ENCODE data around the gene SLC6A17. TPM values are rescaled to one million over a fixed set of nuclear protein-coding genes. Genes with fewer than 3 reads are reported as not detected.
A peak's percentile ranks its signal among the peaks of the same experiment; 100 is the strongest.

Gene SLC6A17
- total RNA-seq, 1 donor from 2014 or later, result 0.52 TPM

- Histone ChIP-seq H3K9me3 (ENCODE audit: control insufficient read depth in 3 of 3, low read length in 3 of 3) (no peaks in the 10 kb centered on the region), H3K4me1 (ENCODE audit: control insufficient read depth in 3 of 3, insufficient read depth in 3 of 3, low read length in 3 of 3) (peaks cover 0 to 4% (median 2%) of the 10 kb centered on the region in 3 donors), H3K27me3 (ENCODE audit: control insufficient read depth in 3 of 3, insufficient read depth in 3 of 3, low read length in 3 of 3) (no peaks in the 10 kb centered on the region), H3K36me3 (ENCODE audit: control insufficient read depth in 3 of 3, insufficient read depth in 3 of 3, low read length in 3 of 3) (no peaks in the 10 kb centered on the region), H3K4me3 (ENCODE audit: low read length in 3 of 3) (no peak overlapping the region), H3K9ac (ENCODE audit: low read depth in 1 of 3, low read length in 3 of 3) (peak overlapping the region in 1 of 3 donors; percentile 16), H3K27ac (ENCODE audit: low read depth, low read length) (no peak overlapping the region)
These were observed 48.5 kb downstream of the SLC6A17 start for GRCh38 chr1:110198746-110199145.

GRCh38 chr1:110200190-110200589 lies 49.9 kb downstream of the SLC6A17 start:
- H3K9ac ChIP-seq (ENCODE audit: low read depth in 1 of 3, low read length in 3 of 3), result no peak overlapping the region
- H3K9me3 ChIP-seq (ENCODE audit: control insufficient read depth in 3 of 3, low read length in 3 of 3), result no peaks in the 10 kb centered on the region
- no peaks in the 10 kb centered on the region for H3K27me3 ChIP-seq (ENCODE audit: control insufficient read depth in 3 of 3, insufficient read depth in 3 of 3, low read length in 3 of 3)
- no peaks in the 10 kb centered on the region for H3K36me3 ChIP-seq (ENCODE audit: control insufficient read depth in 3 of 3, insufficient read depth in 3 of 3, low read length in 3 of 3)
- H3K4me1 ChIP-seq (ENCODE audit: control insufficient read depth in 3 of 3, insufficient read depth in 3 of 3, low read length in 3 of 3), result peaks cover 0 to 4% (median 2%) of the 10 kb centered on the region in 3 donors
- no peak overlapping the region for H3K4me3 ChIP-seq (ENCODE audit: low read length in 3 of 3)
- H3K27ac ChIP-seq (ENCODE audit: low read depth, low read length), result no peak overlapping the region

GRCh38 chr1:110200666-110201065 lies 50.4 kb downstream of the SLC6A17 start:
- Histone ChIP-seq H3K4me3 (ENCODE audit: low read length in 3 of 3) (no peak overlapping the region), H3K9ac (ENCODE audit: low read depth in 1 of 3, low read length in 3 of 3) (no peak overlapping the region), H3K4me1 (ENCODE audit: control insufficient read depth in 3 of 3, insufficient read depth in 3 of 3, low read length in 3 of 3) (peaks cover 0 to 4% (median 2%) of the 10 kb centered on the region in 3 donors), H3K36me3 (ENCODE audit: control insufficient read depth in 3 of 3, insufficient read depth in 3 of 3, low read length in 3 of 3) (no peaks in the 10 kb centered on the region), H3K27me3 (ENCODE audit: control insufficient read depth in 3 of 3, insufficient read depth in 3 of 3, low read length in 3 of 3) (no peaks in the 10 kb centered on the region), H3K9me3 (ENCODE audit: control insufficient read depth in 3 of 3, low read length in 3 of 3) (no peaks in the 10 kb centered on the region), H3K27ac (ENCODE audit: low read depth, low read length) (no peak overlapping the region)

- no peak overlapping the region for H3K27ac ChIP-seq (ENCODE audit: low read depth, low read length)
- no peaks in the 10 kb centered on the region for H3K36me3 ChIP-seq (ENCODE audit: control insufficient read depth in 3 of 3, insufficient read depth in 3 of 3, low read length in 3 of 3)
- no peaks in the 10 kb centered on the region for H3K9me3 ChIP-seq (ENCODE audit: control insufficient read depth in 3 of 3, low read length in 3 of 3)
- H3K4me3 ChIP-seq (ENCODE audit: low read length in 3 of 3), result no peak overlapping the region
- peaks cover 0 to 4% (median 2%) of the 10 kb centered on the region in 3 donors for H3K4me1 ChIP-seq (ENCODE audit: control insufficient read depth in 3 of 3, insufficient read depth in 3 of 3, low read length in 3 of 3)
- no peaks in the 10 kb centered on the region for H3K27me3 ChIP-seq (ENCODE audit: control insufficient read depth in 3 of 3, insufficient read depth in 3 of 3, low read length in 3 of 3)
- no peak overlapping the region for H3K9ac ChIP-seq (ENCODE audit: low read depth in 1 of 3, low read length in 3 of 3)
These were observed 51.0 kb downstream of the SLC6A17 start for GRCh38 chr1:110201157-110201825.

- H3K4me3 ChIP-seq (ENCODE audit: low read length in 3 of 3), result no peak overlapping the region
- H3K36me3 ChIP-seq (ENCODE audit: control insufficient read depth in 3 of 3, insufficient read depth in 3 of 3, low read length in 3 of 3), result no peaks in the 10 kb centered on the region
- no peaks in the 10 kb centered on the region for H3K27me3 ChIP-seq (ENCODE audit: control insufficient read depth in 3 of 3, insufficient read depth in 3 of 3, low read length in 3 of 3)
- H3K9me3 ChIP-seq (ENCODE audit: control insufficient read depth in 3 of 3, low read length in 3 of 3), result no peaks in the 10 kb centered on the region
- no peak overlapping the region for H3K27ac ChIP-seq (ENCODE audit: low read depth, low read length)
- peak overlapping the region in 1 of 3 donors; percentile 16 for H3K9ac ChIP-seq (ENCODE audit: low read depth in 1 of 3, low read length in 3 of 3)
- H3K4me1 ChIP-seq (ENCODE audit: control insufficient read depth in 3 of 3, insufficient read depth in 3 of 3, low read length in 3 of 3), result peaks cover 0 to 8% (median 3%) of the 10 kb centered on the region in 3 donors
These were observed 52.8 kb downstream of the SLC6A17 start for GRCh38 chr1:110203021-110203661.

- Histone ChIP-seq H3K4me1 (ENCODE audit: control insufficient read depth in 3 of 3, insufficient read depth in 3 of 3, low read length in 3 of 3) (peaks cover 3 to 15% (median 12%) of the 10 kb centered on the region in 3 donors), H3K4me3 (ENCODE audit: low read length in 3 of 3) (no peak overlapping the region), H3K36me3 (ENCODE audit: control insufficient read depth in 3 of 3, insufficient read depth in 3 of 3, low read length in 3 of 3) (no peaks in the 10 kb centered on the region), H3K27me3 (ENCODE audit: control insufficient read depth in 3 of 3, insufficient read depth in 3 of 3, low read length in 3 of 3) (no peaks in the 10 kb centered on the region), H3K27ac (ENCODE audit: low read depth, low read length) (no peak overlapping the region), H3K9ac (ENCODE audit: low read depth in 1 of 3, low read length in 3 of 3) (no peak overlapping the region), H3K9me3 (ENCODE audit: control insufficient read depth in 3 of 3, low read length in 3 of 3) (no peaks in the 10 kb centered on the region)
These were observed 54.9 kb downstream of the SLC6A17 start for GRCh38 chr1:110205156-110205555.

GRCh38 chr1:110205591-110206155 lies 55.4 kb downstream of the SLC6A17 start:
- H3K4me3 ChIP-seq (ENCODE audit: low read length in 3 of 3), result no peak overlapping the region
- H3K27ac ChIP-seq (ENCODE audit: low read depth, low read length), result no peak overlapping the region
- no peaks in the 10 kb centered on the region for H3K9me3 ChIP-seq (ENCODE audit: control insufficient read depth in 3 of 3, low read length in 3 of 3)
- H3K4me1 ChIP-seq (ENCODE audit: control insufficient read depth in 3 of 3, insufficient read depth in 3 of 3, low read length in 3 of 3), result peaks cover 3 to 15% (median 12%) of the 10 kb centered on the region in 3 donors
- H3K27me3 ChIP-seq (ENCODE audit: control insufficient read depth in 3 of 3, insufficient read depth in 3 of 3, low read length in 3 of 3), result no peaks in the 10 kb centered on the region
- no peak overlapping the region for H3K9ac ChIP-seq (ENCODE audit: low read depth in 1 of 3, low read length in 3 of 3)
- no peaks in the 10 kb centered on the region for H3K36me3 ChIP-seq (ENCODE audit: control insufficient read depth in 3 of 3, insufficient read depth in 3 of 3, low read length in 3 of 3)

- no peak overlapping the region for H3K9ac ChIP-seq (ENCODE audit: low read depth in 1 of 3, low read length in 3 of 3)
- H3K4me1 ChIP-seq (ENCODE audit: control insufficient read depth in 3 of 3, insufficient read depth in 3 of 3, low read length in 3 of 3), result peaks cover 7 to 20% (median 18%) of the 10 kb centered on the region in 3 donors
- no peaks in the 10 kb centered on the region for H3K9me3 ChIP-seq (ENCODE audit: control insufficient read depth in 3 of 3, low read length in 3 of 3)
- no peaks in the 10 kb centered on the region for H3K36me3 ChIP-seq (ENCODE audit: control insufficient read depth in 3 of 3, insufficient read depth in 3 of 3, low read length in 3 of 3)
- H3K27ac ChIP-seq (ENCODE audit: low read depth, low read length), result no peak overlapping the region
- no peak overlapping the region for H3K4me3 ChIP-seq (ENCODE audit: low read length in 3 of 3)
- peaks cover 0 to 6% (median 0%) of the 10 kb centered on the region in 3 donors for H3K27me3 ChIP-seq (ENCODE audit: control insufficient read depth in 3 of 3, insufficient read depth in 3 of 3, low read length in 3 of 3)
These were observed 56.1 kb downstream of the SLC6A17 start for GRCh38 chr1:110206261-110206920.

- Histone ChIP-seq H3K27me3 (ENCODE audit: control insufficient read depth in 3 of 3, insufficient read depth in 3 of 3, low read length in 3 of 3) (peaks cover 0 to 19% (median 9%) of the 10 kb centered on the region in 3 donors), H3K9ac (ENCODE audit: low read depth in 1 of 3, low read length in 3 of 3) (no peak overlapping the region), H3K4me1 (ENCODE audit: control insufficient read depth in 3 of 3, insufficient read depth in 3 of 3, low read length in 3 of 3) (peaks cover 7 to 32% (median 24%) of the 10 kb centered on the region in 3 donors), H3K27ac (ENCODE audit: low read depth, low read length) (no peak overlapping the region), H3K9me3 (ENCODE audit: control insufficient read depth in 3 of 3, low read length in 3 of 3) (no peaks in the 10 kb centered on the region), H3K36me3 (ENCODE audit: control insufficient read depth in 3 of 3, insufficient read depth in 3 of 3, low read length in 3 of 3) (no peaks in the 10 kb centered on the region), H3K4me3 (ENCODE audit: low read length in 3 of 3) (no peak overlapping the region)
These were observed 57.5 kb downstream of the SLC6A17 start for GRCh38 chr1:110207831-110208230.

Data from skeletal muscle tissue (tissue), 4 donors.